SJSA1 (cell line): Measurements from ENCODE around the gene CFAP97. TPM values are rescaled to one million over a fixed set of nuclear protein-coding genes. Genes with fewer than 3 reads are reported as not detected.

Source experiments
- DNase-seq, 2 experiments: peaks; one replicate each; pipeline ENCODE4 v3.0.0-alpha.2; 2015 to 2020; ENCODE audit warnings: low spot score in 2 of 2, low read depth in 1 of 2
- H3K27ac ChIP-seq: fragments of 250-450 bp; sonication (Bioruptor Pico); 2 replicates; pipeline ENCODE4 v1.5.1; 2020; ENCODE audit warnings: mild to moderate bottlenecking, moderate library complexity
- H3K27me3 ChIP-seq: fragments of 250-450 bp; sonication (Bioruptor Pico); replicated peaks from 2 replicates; pipeline ENCODE4 v1.5.1; 2020; ENCODE audit warnings: mild to moderate bottlenecking, moderate library complexity
- H3K36me3 ChIP-seq: fragments of 250-450 bp; sonication (Bioruptor Pico); 2 replicates; pipeline ENCODE4 v1.5.1; 2020; ENCODE audit warnings: mild to moderate bottlenecking
- H3K4me1 ChIP-seq: fragments of 250-450 bp; sonication (Bioruptor Pico); replicated peaks from 2 replicates; pipeline ENCODE4 v1.6.1; 2021; ENCODE audit warnings: mild to moderate bottlenecking
- H3K4me3 ChIP-seq: fragments of 250-450 bp; sonication (Bioruptor Pico); 2 replicates; pipeline ENCODE4 v1.5.1; 2020; ENCODE audit warnings: mild to moderate bottlenecking
- H3K9me3 ChIP-seq: fragments of 250-450 bp; sonication (Bioruptor Pico); replicated peaks from 2 replicates; pipeline ENCODE4 v1.5.1; 2020; ENCODE audit warnings: mild to moderate bottlenecking
- total RNA-seq: library from RNA; depleted of rRNA; stranded (reverse); fragments of >200 nt; shearing (Covaris generic); gene quantifications from 2 replicates; pipeline ENCODE4 v1.2.3, GENCODE V29; 2014; rRNA removed

The CFAP97 gene
- total RNA-seq, 1 experiment from 2014 or later = 28.8 TPM

DNA sequence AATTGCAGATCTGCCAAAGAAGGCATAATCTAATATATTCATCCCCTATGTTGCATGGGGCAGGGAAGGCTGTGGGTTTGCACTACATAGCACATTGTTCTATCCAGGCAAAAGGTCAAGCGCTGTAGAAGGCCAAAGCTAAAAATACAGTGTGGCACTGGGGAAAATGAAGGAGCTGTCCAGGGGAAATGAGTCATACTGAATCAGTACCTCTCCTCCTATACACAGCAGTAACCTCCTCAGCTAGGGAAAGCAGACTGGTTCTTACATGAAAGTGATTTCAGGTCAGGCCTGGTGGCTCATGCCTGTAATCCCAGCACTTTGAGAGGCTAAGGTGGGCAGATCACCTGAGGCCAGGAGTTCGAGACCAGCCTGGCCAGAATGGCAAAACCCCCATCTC, 91.7 kb downstream of the CFAP97 start:
- Histone ChIP-seq H3K4me3 (no peak overlapping the region), H3K36me3 (no peaks in the 10 kb centered on the region), H3K9me3 (0 out of 2 replicates have a peak, but pooled peaks cover 2% of the 10 kb centered on the region), H3K4me1 (peaks cover 24% of the 10 kb centered on the region), H3K27me3 (no peaks in the 10 kb centered on the region; the same call in 1 of the 2 replicates), H3K27ac (no peak overlapping the region)
- peak; percentile 76 to 81 for DNase-seq

DNA sequence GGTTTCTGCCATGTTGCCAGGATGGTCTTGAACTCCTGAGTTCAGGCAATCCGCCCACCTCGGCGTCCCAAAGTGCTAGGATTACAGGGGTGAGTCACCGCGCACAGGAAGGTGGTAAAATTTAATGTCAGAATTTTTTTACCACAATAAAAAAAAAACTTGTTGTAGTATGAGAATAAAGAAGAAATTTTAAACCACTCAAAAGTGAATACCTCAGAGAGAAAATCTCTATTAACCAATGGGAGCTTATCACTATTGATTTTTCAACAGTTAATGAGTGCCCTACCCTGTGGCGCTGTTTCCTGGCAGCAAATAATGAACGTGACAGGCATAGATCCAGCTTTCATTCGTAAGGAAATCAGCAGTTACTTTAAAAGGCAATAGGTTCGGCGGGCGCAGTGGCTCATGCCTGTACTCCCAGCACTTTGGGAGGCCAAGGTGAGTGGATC, 93.4 kb downstream of the CFAP97 start:
- H3K4me3 ChIP-seq = no peak overlapping the region
- peaks cover 24% of the 10 kb centered on the region for H3K4me1 ChIP-seq
- no peaks in the 10 kb centered on the region for H3K36me3 ChIP-seq
- H3K27ac ChIP-seq = no peak overlapping the region
- DNase-seq = no peak
- H3K27me3 ChIP-seq = no peaks in the 10 kb centered on the region; the same call in 1 of the 2 replicates
- 0 out of 2 replicates have a peak, but pooled peaks cover 2% of the 10 kb centered on the region for H3K9me3 ChIP-seq

DNA sequence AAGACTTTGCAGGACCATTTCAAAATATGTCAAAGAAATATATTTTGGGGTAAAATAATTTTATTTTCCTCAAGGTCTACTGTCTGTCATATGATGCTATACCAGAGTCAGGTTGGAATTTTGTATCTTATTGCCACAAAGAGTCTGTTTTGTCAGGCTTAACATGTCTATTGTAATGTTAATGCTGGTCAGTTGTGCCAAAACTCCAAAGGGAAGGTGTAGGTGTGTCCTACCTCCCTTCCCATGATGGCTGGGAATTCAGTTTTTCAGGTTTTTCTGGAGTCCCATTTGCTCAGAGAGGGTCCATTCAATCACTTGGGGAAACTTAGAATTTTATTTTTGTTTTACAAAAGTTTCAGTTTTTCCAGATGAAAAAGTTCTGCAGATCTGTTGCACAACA, 94.1 kb downstream of the CFAP97 start:
- no peaks in the 10 kb centered on the region for H3K36me3 ChIP-seq
- no peak overlapping the region for H3K4me3 ChIP-seq
- H3K27ac ChIP-seq = no peak overlapping the region
- H3K27me3 ChIP-seq = no peaks in the 10 kb centered on the region; the same call in 1 of the 2 replicates
- 0 out of 2 replicates have a peak, but pooled peaks cover 2% of the 10 kb centered on the region for H3K9me3 ChIP-seq
- H3K4me1 ChIP-seq = peaks cover 24% of the 10 kb centered on the region
- no peak for DNase-seq

Other genes with a start within 250 kb of the CFAP97 start
- gene HELT, start 185.5 kb downstream of the CFAP97 start, total RNA-seq = not detected in 2 replicates
- 9.4 and 13.2 TPM in 2 replicates for gene SLC25A4, start 60.7 kb downstream of the CFAP97 start, total RNA-seq
- 22.3 and 23.0 TPM in 2 replicates for gene SNX25, start 5.6 kb upstream of the CFAP97 start, total RNA-seq
- gene LRP2BP, start 191.9 kb upstream of the CFAP97 start, total RNA-seq = 0.22 and 0.29 TPM in 2 replicates
- gene ANKRD37, start 192.8 kb upstream of the CFAP97 start, total RNA-seq = 5.4 and 15.1 TPM in 2 replicates
- 17.1 and 32.1 TPM in 2 replicates for gene UFSP2, start 222.0 kb upstream of the CFAP97 start, total RNA-seq